Hepatocyte (in vitro differentiated cells): ENCODE data around the gene DIS3L2. TPM values are rescaled to one million over a fixed set of nuclear protein-coding genes. Genes with fewer than 3 reads are reported as not detected.
"Not testable (repeated sequence)": the region's sequence is repeated elsewhere in the genome, so short reads cannot be mapped to it uniquely, and the experiment has no call there.

Experiments
- DNase-seq: peaks from one replicate; pipeline ENCODE4 v3.0.0-alpha.2; 2016; ENCODE audit warnings: low spot score
- H2AFZ ChIP-seq: fragments of 200-600 bp; sonication (generic); 2 replicates; pipeline ENCODE4 v1.6.0; 2016; ENCODE audit warnings: antibody characterized with exemption, mild to moderate bottlenecking
- H3K27ac ChIP-seq: fragments of 200-600 bp; sonication (generic); 2 replicates; pipeline ENCODE4 v1.5.1; 2016; ENCODE audit warnings: mild to moderate bottlenecking
- H3K27me3 ChIP-seq: fragments of 200-600 bp; sonication (generic); 2 replicates; pipeline ENCODE4 v1.6.1; 2016
- H3K36me3 ChIP-seq: fragments of 200-600 bp; sonication (generic); replicated peaks from 2 replicates; pipeline ENCODE4 v1.5.1; 2016; ENCODE audit warnings: low read depth; ENCODE audit not compliant: insufficient read depth
- H3K4me1 ChIP-seq: fragments of 200-600 bp; sonication (generic); 2 replicates; pipeline ENCODE4 v1.5.1; 2016; ENCODE audit warnings: mild to moderate bottlenecking, moderate library complexity; ENCODE audit not compliant: insufficient read depth
- H3K4me2 ChIP-seq: fragments of 200-600 bp; sonication (generic); 2 replicates; pipeline ENCODE4 v1.6.0; 2016
- H3K4me3 ChIP-seq: fragments of 200-600 bp; sonication (generic); 2 replicates; pipeline ENCODE4 v1.5.1; 2016; ENCODE audit warnings: mild to moderate bottlenecking
- H3K79me2 ChIP-seq: fragments of 200-600 bp; sonication (generic); 2 replicates; pipeline ENCODE4 v1.6.0; 2017; ENCODE audit warnings: mild to moderate bottlenecking
- H3K9me2 ChIP-seq: fragments of 200-600 bp; sonication (generic); replicated peaks from 2 replicates; pipeline ENCODE4 v1.6.0; 2017; ENCODE audit warnings: mild to moderate bottlenecking; ENCODE audit not compliant: insufficient read depth
- H3K9me3 ChIP-seq: fragments of 200-600 bp; sonication (generic); 2 replicates; pipeline ENCODE4 v1.5.1; 2016; ENCODE audit warnings: low read depth, mild to moderate bottlenecking
- H4K20me1 ChIP-seq: fragments of 200-600 bp; sonication (generic); 2 replicates; pipeline ENCODE4 v1.6.0; 2016; ENCODE audit warnings: mild to moderate bottlenecking; ENCODE audit not compliant: insufficient read depth, poor library complexity, severe bottlenecking
- CTCF ChIP-seq: fragments of 200-600 bp; sonication (generic); IDR thresholded peaks from 2 replicates; pipeline ENCODE4 v1.5.1; 2016; ENCODE audit warnings: antibody characterized with exemption, mild to moderate bottlenecking; ENCODE audit not compliant: poor library complexity
- EZH2 ChIP-seq: fragments of 200-600 bp; sonication (generic); IDR thresholded peaks from 2 replicates; pipeline ENCODE4 v1.6.1; 2016; ENCODE audit warnings: antibody characterized with exemption, mild to moderate bottlenecking, borderline replicate concordance
- EZH2phosphoT487 ChIP-seq: fragments of 200-600 bp; sonication (generic); IDR thresholded peaks from one replicate; pipeline ENCODE4 v1.6.1; 2018; ENCODE audit warnings: antibody characterized with exemption, mild to moderate bottlenecking, low read depth, moderate library complexity; ENCODE audit not compliant: unreplicated experiment, severe bottlenecking
- WGBS: methylation state at CpG from one replicate; pipeline ENCODE4 v1.1.6; 2016; ENCODE audit warnings: low lambda C conversion rate; ENCODE audit errors: missing lambda C conversion rate; 5-methylcytosine and 5-hydroxymethylcytosine counted together
- polyA plus RNA-seq: library from polyadenylated mRNA; unstranded; fragments of >200 nt; fragmentation: Nextera tagmentation; extraction: Ambion mirVana; gene quantifications from 2 replicates; pipeline ENCODE4 v1.2.1, GENCODE V29; 2016
- total RNA-seq: library from RNA; depleted of rRNA; stranded (reverse); fragments of >200 nt; gene quantifications from 2 replicates; pipeline ENCODE4 v1.2.3, GENCODE V29; 2014

The DIS3L2 gene
- total and polyA plus RNA-seq, 2 experiments from 2014 or later, result 19.5 to 20.0 TPM

- Histone ChIP-seq H3K9me2 (no peaks in the 10 kb centered on the region), H3K4me2 (no peak overlapping the region), H3K9me3 (no peaks in the 10 kb centered on the region), H2AFZ (no peak overlapping the region), H3K36me3 (no peaks in the 10 kb centered on the region), H4K20me1 (no peaks in the 10 kb centered on the region), H3K27ac (no peak overlapping the region), H3K27me3 (no peaks in the 10 kb centered on the region), H3K79me2 (no peaks in the 10 kb centered on the region), H3K4me3 (no peak overlapping the region), H3K4me1 (peaks cover 3% of the 10 kb centered on the region)
- DNase-seq, result peak; percentile 22
- no peak for TF ChIP-seq EZH2phosphoT487
- no peak for TF ChIP-seq EZH2
- TF ChIP-seq CTCF, result no peak
- 90% methylated on average over 15 of the region's 15 CpGs for WGBS
Observed at GRCh38 chr2:232368311-232368731, 406.8 kb downstream of the DIS3L2 start.

GRCh38 chr2:232369126-232369951 is 407.8 kb downstream of the DIS3L2 start:
- no peaks in the 10 kb centered on the region for H3K27me3 ChIP-seq
- WGBS, result 90% methylated on average over 15 of the region's 15 CpGs
- H3K4me2 ChIP-seq, result no peak overlapping the region
- no peaks in the 10 kb centered on the region for H3K36me3 ChIP-seq
- no peaks in the 10 kb centered on the region for H3K9me2 ChIP-seq
- TF ChIP-seq EZH2phosphoT487 (no peak), CTCF (no peak), EZH2 (no peak)
- peak; percentile 2 for DNase-seq
- peaks cover 3% of the 10 kb centered on the region for H3K4me1 ChIP-seq
- no peak overlapping the region for H2AFZ ChIP-seq
- no peak overlapping the region for H3K27ac ChIP-seq
- no peaks in the 10 kb centered on the region for H4K20me1 ChIP-seq
- no peak overlapping the region for H3K4me3 ChIP-seq
- H3K79me2 ChIP-seq, result no peaks in the 10 kb centered on the region
- no peaks in the 10 kb centered on the region for H3K9me3 ChIP-seq

- H3K4me3 ChIP-seq, H3K36me3 ChIP-seq, DNase-seq, H3K4me2 ChIP-seq, H3K9me3 ChIP-seq, H2AFZ ChIP-seq, H3K9me2 ChIP-seq, H4K20me1 ChIP-seq, H3K27me3 ChIP-seq, H3K27ac ChIP-seq, H3K79me2 ChIP-seq, H3K4me1 ChIP-seq: not testable (repeated sequence)
- 58% methylated on average over 11 of the region's 12 CpGs for WGBS
Observed at GRCh38 chr2:232370007-232370406, 408.5 kb downstream of the DIS3L2 start.
